PC-3 (cell line): ENCODE data around the gene PITPNM3.

Experiments used
- CTCF ChIP-seq: fragments of 300-600 bp; sonication (generic); conservative IDR thresholded peaks from 2 replicates; pipeline ENCODE4 v1.5.1; 2017; ENCODE audit warnings: antibody characterized with exemption, low read depth, mild to moderate bottlenecking, low read length
- EZH2 ChIP-seq: fragments of 300-600 bp; sonication (generic); IDR thresholded peaks from one replicate; pipeline ENCODE4 v1.6.1; 2017; ENCODE audit warnings: antibody characterized with exemption, mild to moderate bottlenecking, low read length; ENCODE audit not compliant: unreplicated experiment
- EZH2phosphoT487 ChIP-seq: fragments of 300-600 bp; sonication (generic); IDR thresholded peaks from 2 replicates; pipeline ENCODE4 v1.6.1; 2018; ENCODE audit warnings: mild to moderate bottlenecking, antibody characterized with exemption, low read length, borderline replicate concordance

- TF ChIP-seq CTCF (no peak), EZH2 (no peak), EZH2phosphoT487 (no peak)
Observed at GRCh38 chr17:6426356-6427101, 129.8 kb downstream of the PITPNM3 start.
